ENCODE data around the gene SLC6A18. TPM values are rescaled to one million over a fixed set of nuclear protein-coding genes. Genes with fewer than 3 reads are reported as not detected.
"Not testable (repeated sequence)": the region's sequence is repeated elsewhere in the genome, so short reads cannot be mapped to it uniquely, and the experiment has no call there.

Gene SLC6A18
- total and polyA plus RNA-seq, 5 experiments from 2014 or later = not detected

- no peak for ATAC-seq
- H3K9me3 Mint-ChIP-seq = peaks cover 0 to 2% (median 0%) of the 10 kb centered on the region in 9 donors
Measured at GRCh38 chr5:1226231-1226630, 1.1 kb downstream of the SLC6A18 start.

DNA sequence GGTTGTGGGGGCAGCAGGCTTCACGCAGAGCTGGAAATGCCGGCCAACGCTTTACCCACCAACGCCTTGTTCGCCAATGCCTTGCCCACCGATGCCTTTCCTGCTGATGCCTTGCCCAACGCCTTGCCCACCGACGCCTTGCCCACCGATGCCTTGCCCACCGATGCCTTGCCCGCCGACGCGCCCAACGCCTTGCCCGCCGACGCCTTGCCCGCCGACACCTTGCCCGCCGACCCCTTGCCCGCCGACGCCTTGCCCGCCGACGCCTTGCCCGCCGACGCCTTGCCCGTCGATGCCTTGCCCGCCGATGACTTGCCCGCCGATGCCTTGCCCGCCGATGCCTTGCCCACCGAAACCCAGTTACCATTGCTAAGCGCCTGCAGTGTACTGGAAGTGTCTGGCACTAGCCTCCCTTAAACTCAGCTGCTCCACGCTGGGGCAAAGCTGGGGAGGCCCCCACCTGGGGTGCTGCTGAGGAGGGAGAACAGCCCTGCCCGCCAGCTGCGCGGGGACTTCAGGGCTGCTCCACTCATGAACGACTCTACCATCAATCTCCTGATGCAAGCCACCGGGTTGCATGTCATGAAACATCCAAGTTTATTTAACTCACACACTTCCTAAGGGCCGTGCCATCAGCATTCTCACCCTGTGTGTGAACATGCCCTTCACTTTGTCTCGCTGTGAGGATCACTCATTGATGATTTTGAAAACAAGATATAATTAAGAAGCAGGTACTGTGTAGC is 1.8 kb downstream of the SLC6A18 start:
- Mint-ChIP-seq H3K4me1 (peaks cover 5 to 23% (median 12%) of the 10 kb centered on the region in 4 donors), H3K27ac (no peak overlapping the region), H3K9me3 (peaks cover 0 to 2% (median 0%) of the 10 kb centered on the region in 9 donors), H3K4me3 (no peak overlapping the region), H3K36me3 (no peaks in the 10 kb centered on the region), H3K27me3 (peaks cover 0 to 39% (median 14%) of the 10 kb centered on the region in 5 donors)
- ATAC-seq = no peak
- POLR2A ChIA-PET = no interaction called here
- no peak for DNase-seq

More at GRCh38 chr5:1226231-1226630, 1.1 kb downstream of the SLC6A18 start:
- no peak overlapping the region for H3K27ac Mint-ChIP-seq
- no peaks in the 10 kb centered on the region for H3K36me3 Mint-ChIP-seq
- H3K4me1 Mint-ChIP-seq = peaks cover 5 to 23% (median 12%) of the 10 kb centered on the region in 4 donors
- peaks cover 0 to 39% (median 14%) of the 10 kb centered on the region in 5 donors for H3K27me3 Mint-ChIP-seq
- POLR2A ChIA-PET = no interaction called here
- H3K4me3 Mint-ChIP-seq = no peak overlapping the region
- DNase-seq = no peak

GRCh38 chr5:1227667-1228066 is 2.5 kb downstream of the SLC6A18 start:
- Mint-ChIP-seq H3K4me1 (peaks cover 5 to 23% (median 12%) of the 10 kb centered on the region in 4 donors), H3K27me3 (peaks cover 0 to 39% (median 14%) of the 10 kb centered on the region in 5 donors), H3K27ac (no peak overlapping the region), H3K36me3 (no peaks in the 10 kb centered on the region), H3K9me3 (peaks cover 0 to 2% (median 0%) of the 10 kb centered on the region in 9 donors), H3K4me3 (no peak overlapping the region)
- DNase-seq = no peak
- POLR2A ChIA-PET = no interaction called here
- ATAC-seq = no peak

DNA sequence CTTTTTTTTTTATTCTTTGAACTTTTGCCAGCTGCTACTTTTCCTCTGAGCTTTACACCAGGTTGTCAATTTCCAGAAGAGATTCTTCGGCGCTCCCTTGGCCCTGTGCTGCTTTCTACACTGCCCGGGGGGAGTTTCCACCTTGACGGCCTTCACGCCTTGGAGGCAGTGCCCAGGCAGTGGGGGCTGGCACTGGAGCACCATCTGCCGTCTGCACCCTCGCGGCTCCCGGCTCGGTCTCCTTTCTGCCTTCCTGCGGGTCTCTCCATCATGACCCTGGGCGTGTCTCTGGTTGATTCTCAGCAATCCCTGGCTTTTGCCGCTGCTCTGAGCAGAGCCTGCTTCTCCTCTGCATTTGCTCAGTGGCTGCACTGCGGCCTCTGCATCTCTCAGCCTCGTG is 2.9 kb downstream of the SLC6A18 start:
- ATAC-seq (no peak), DNase-seq (no peak)
- peaks cover 0 to 39% (median 14%) of the 10 kb centered on the region in 5 donors for H3K27me3 Mint-ChIP-seq
- H3K9me3 Mint-ChIP-seq = peaks cover 0 to 2% (median 0%) of the 10 kb centered on the region in 9 donors
- H3K36me3 Mint-ChIP-seq = no peaks in the 10 kb centered on the region
- POLR2A ChIA-PET = no interaction called here
- H3K4me1 Mint-ChIP-seq = peaks cover 5 to 23% (median 12%) of the 10 kb centered on the region in 4 donors
- H3K4me3 Mint-ChIP-seq = peak overlapping the region in 1 of 10 donors; percentile 26
- H3K27ac Mint-ChIP-seq = no peak overlapping the region

- DNase-seq, ATAC-seq, H3K36me3 Mint-ChIP-seq, H3K9me3 Mint-ChIP-seq, H3K27ac Mint-ChIP-seq: not testable (repeated sequence)
- POLR2A ChIA-PET = interaction anchor here (0.7 kb wide), 1 partner anchor 115 kb away, joined by 3 read pairs; no protein-coding TSS in a partner anchor
- peak overlapping the region in 1 of 10 donors; percentile 22 for H3K4me3 Mint-ChIP-seq
- peaks cover 0 to 39% (median 14%) of the 10 kb centered on the region in 5 donors for H3K27me3 Mint-ChIP-seq
- H3K4me1 Mint-ChIP-seq = peaks cover 5 to 23% (median 12%) of the 10 kb centered on the region in 4 donors
Measured at GRCh38 chr5:1229023-1229422, 3.8 kb downstream of the SLC6A18 start.

DNA sequence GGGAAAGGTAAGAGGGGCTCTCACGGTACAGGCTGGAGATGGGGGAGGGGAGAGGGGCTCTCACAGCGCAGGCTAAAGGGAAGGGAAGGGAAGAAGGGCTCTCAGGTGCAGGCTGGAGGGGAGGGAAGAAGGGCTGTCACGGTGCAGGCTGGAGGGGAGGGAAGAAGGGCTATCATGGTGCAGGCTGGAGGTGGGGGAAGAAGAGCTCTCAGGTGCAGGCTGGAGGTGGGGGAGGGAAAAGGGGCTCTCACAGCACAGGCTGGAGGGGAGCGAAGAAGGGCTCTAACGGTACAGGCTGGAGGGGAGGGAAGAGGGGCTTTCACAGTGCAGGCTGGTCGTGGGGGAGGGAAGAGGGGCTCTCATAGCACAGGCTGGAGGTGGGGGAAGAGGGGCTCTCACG is 4.6 kb downstream of the SLC6A18 start:
- no peak for ATAC-seq
- Mint-ChIP-seq H3K4me1 (peaks cover 5 to 23% (median 11%) of the 10 kb centered on the region in 4 donors), H3K4me3 (peak overlapping the region in 1 of 10 donors; percentile 63), H3K27ac (no peak overlapping the region), H3K36me3 (no peaks in the 10 kb centered on the region), H3K9me3 (peaks cover 0 to 2% (median 0%) of the 10 kb centered on the region in 9 donors), H3K27me3 (peaks cover 0 to 39% (median 14%) of the 10 kb centered on the region in 5 donors)
- POLR2A ChIA-PET = interaction anchor here (0.7 kb wide), 1 partner anchor 114 kb away, joined by 3 read pairs; no protein-coding TSS in a partner anchor
- DNase-seq = no peak

- Mint-ChIP-seq H3K27me3 (peaks cover 0 to 39% (median 14%) of the 10 kb centered on the region in 5 donors), H3K36me3 (peaks cover 0 to under 1% (median 0%) of the 10 kb centered on the region in 3 donors), H3K9me3 (peaks cover 0 to 4% (median 2%) of the 10 kb centered on the region in 9 donors), H3K4me3 (no peak overlapping the region), H3K27ac (no peak overlapping the region), H3K4me1 (peaks cover 5 to 23% (median 11%) of the 10 kb centered on the region in 4 donors)
- ATAC-seq = no peak
- POLR2A ChIA-PET = no interaction called here
- no peak for DNase-seq
Measured at GRCh38 chr5:1230551-1230950, 5.4 kb downstream of the SLC6A18 start.

- DNase-seq = no peak
- Mint-ChIP-seq H3K9me3 (peaks cover 0 to 11% (median 10%) of the 10 kb centered on the region in 9 donors), H3K4me3 (no peak overlapping the region), H3K27ac (no peak overlapping the region), H3K27me3 (peaks cover 0 to 39% (median 14%) of the 10 kb centered on the region in 5 donors), H3K4me1 (peaks cover 5 to 23% (median 11%) of the 10 kb centered on the region in 4 donors), H3K36me3 (peaks cover 0 to 9% (median 0%) of the 10 kb centered on the region in 3 donors)
- no peak for ATAC-seq
- POLR2A ChIA-PET = no interaction called here
Measured at GRCh38 chr5:1231354-1231905, 6.2 kb downstream of the SLC6A18 start.

- DNase-seq = no peak
- Mint-ChIP-seq H3K9me3 (peaks cover 0 to 15% (median 12%) of the 10 kb centered on the region in 9 donors), H3K27ac (no peak overlapping the region), H3K4me3 (no peak overlapping the region), H3K27me3 (peaks cover 0 to 30% (median 14%) of the 10 kb centered on the region in 5 donors), H3K36me3 (peaks cover 0 to 12% (median 0%) of the 10 kb centered on the region in 3 donors), H3K4me1 (peaks cover 2 to 20% (median 11%) of the 10 kb centered on the region in 4 donors)
- POLR2A ChIA-PET = no interaction called here
- ATAC-seq = no peak
Measured at GRCh38 chr5:1232780-1233179, 7.6 kb downstream of the SLC6A18 start.

- Mint-ChIP-seq H3K36me3 (peaks cover 0 to 12% (median 0%) of the 10 kb centered on the region in 3 donors), H3K4me1 (peaks cover 0 to 2% (median under 1%) of the 10 kb centered on the region in 4 donors), H3K27ac (no peak overlapping the region), H3K9me3 (peaks cover 0 to 15% (median 11%) of the 10 kb centered on the region in 9 donors), H3K27me3 (peaks cover 0 to 7% (median 3%) of the 10 kb centered on the region in 5 donors), H3K4me3 (no peak overlapping the region)
- no peak for DNase-seq
- no peak for ATAC-seq
- POLR2A ChIA-PET = no interaction called here
Measured at GRCh38 chr5:1235379-1235778, 10.2 kb downstream of the SLC6A18 start.

- ATAC-seq (no peak), DNase-seq (no peak)
- Mint-ChIP-seq H3K4me3 (no peak overlapping the region), H3K27ac (no peak overlapping the region), H3K36me3 (peaks cover 0 to 12% (median 0%) of the 10 kb centered on the region in 3 donors), H3K27me3 (peaks cover 0 to 3% (median 0%) of the 10 kb centered on the region in 5 donors), H3K9me3 (peaks cover 0 to 15% (median 11%) of the 10 kb centered on the region in 9 donors), H3K4me1 (no peaks in the 10 kb centered on the region)
- POLR2A ChIA-PET = no interaction called here
Measured at GRCh38 chr5:1235838-1236237, 10.7 kb downstream of the SLC6A18 start.

- H3K9me3 Mint-ChIP-seq = peaks cover 0 to 14% (median 11%) of the 10 kb centered on the region in 9 donors
- H3K4me3 Mint-ChIP-seq = no peak overlapping the region
- H3K4me1 Mint-ChIP-seq = no peaks in the 10 kb centered on the region
- peaks cover 0 to 7% (median 0%) of the 10 kb centered on the region in 5 donors for H3K27me3 Mint-ChIP-seq
- POLR2A ChIA-PET = no interaction called here
- peaks cover 0 to 12% (median 0%) of the 10 kb centered on the region in 3 donors for H3K36me3 Mint-ChIP-seq
- no peak for DNase-seq
- no peak overlapping the region for H3K27ac Mint-ChIP-seq
- ATAC-seq = no peak
Measured at GRCh38 chr5:1239505-1240251, 14.5 kb downstream of the SLC6A18 start.
